Lower lobe of right lung (tissue), 2 donors: ENCODE measurements around the gene GNPDA1. TPM values are rescaled to one million over a fixed set of nuclear protein-coding genes. Genes with fewer than 3 reads are reported as not detected.

Experiments used
- ATAC-seq, 2 donors: fragments of 200-7000 bp; cut with Tn5 transposase; one replicate each; pipeline ENCODE4 v1.9.1; 2020 to 2022; ENCODE audit warnings: mild to moderate bottlenecking in 2 of 2, moderate library complexity in 2 of 2
- DNase-seq: peaks from one replicate; pipeline ENCODE4 v3.0.0-alpha.2; 2020
- H3K27ac ChIP-seq: fragments of 200-600 bp; one replicate; pipeline ENCODE4 v1.8.0; 2022
- H3K27me3 ChIP-seq: fragments of 200-600 bp; one replicate; pipeline ENCODE4 v1.8.0; 2022; ENCODE audit warnings: low read depth
- H3K36me3 ChIP-seq: fragments of 200-600 bp; one replicate; pipeline ENCODE4 v1.8.0; 2022; ENCODE audit warnings: mild to moderate bottlenecking
- H3K4me1 ChIP-seq: fragments of 200-600 bp; one replicate; pipeline ENCODE4 v1.8.0; 2022
- H3K4me3 ChIP-seq: fragments of 200-600 bp; one replicate; pipeline ENCODE4 v1.8.0; 2022; ENCODE audit warnings: mild to moderate bottlenecking
- H3K9me3 ChIP-seq: fragments of 200-600 bp; one replicate; pipeline ENCODE4 v1.8.0; 2022
- CTCF ChIP-seq: fragments of 200-600 bp; IDR thresholded peaks from one replicate; pipeline ENCODE4 v1.8.0; 2022; ENCODE audit warnings: antibody characterized with exemption, mild to moderate bottlenecking
- intact Hi-C: fragments of 100-400 bp; cut with DNase I; formaldehyde crosslinking; loops from one replicate; pipeline ENCODE4 v1.11.0; 2022
- total RNA-seq: library from RNA; stranded (reverse); fragmentation: NEBNext Ultra II Directional; extraction: Animal tissue kit (Norgen Biotek cat#: 25700); gene quantifications from one replicate; pipeline ENCODE4 v1.2.1, GENCODE V29; 2021
- donor health status: DM: no; HTN: yes; CAD: no; lungs with severe emphysema.

GNPDA1 gene
- total RNA-seq, 1 donor from 2014 or later, result 38.3 TPM

DNA sequence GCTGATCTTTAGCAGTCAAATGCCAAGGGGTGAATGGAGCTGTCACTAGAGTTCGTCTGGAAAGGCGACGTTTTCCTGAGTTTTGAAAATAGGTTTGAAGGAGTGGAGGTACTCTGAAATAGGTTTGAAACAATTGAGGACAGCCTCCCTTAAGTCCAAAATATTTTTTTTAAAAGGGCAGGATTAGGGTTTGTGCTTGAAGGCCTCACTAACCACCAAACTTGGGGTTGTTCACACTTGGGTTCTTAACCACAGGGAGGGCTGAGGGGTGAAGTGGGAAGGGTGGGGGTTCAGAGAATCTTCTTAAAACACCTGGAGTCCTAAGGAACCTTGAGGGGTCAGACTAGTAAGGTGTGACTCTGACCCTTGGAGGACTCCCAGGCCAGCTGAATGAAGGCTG is 51.4 kb downstream of the GNPDA1 start:
- intact Hi-C loops, result no loop called here
- no peaks in the 10 kb centered on the region for H3K9me3 ChIP-seq
- H3K27ac ChIP-seq, result no peak overlapping the region
- H3K27me3 ChIP-seq, result no peaks in the 10 kb centered on the region
- no peak overlapping the region for H3K4me3 ChIP-seq
- no peak for TF ChIP-seq CTCF
- H3K4me1 ChIP-seq, result peaks cover 36% of the 10 kb centered on the region
- ATAC-seq (no peak), DNase-seq (no peak)
- H3K36me3 ChIP-seq, result no peaks in the 10 kb centered on the region

GRCh38 chr5:141960449-141961323 is 52.1 kb downstream of the GNPDA1 start:
- Histone ChIP-seq H3K27ac (peak overlapping the region; percentile 75), H3K36me3 (no peaks in the 10 kb centered on the region), H3K4me1 (peaks cover 36% of the 10 kb centered on the region), H3K27me3 (no peaks in the 10 kb centered on the region), H3K4me3 (no peak overlapping the region), H3K9me3 (no peaks in the 10 kb centered on the region)
- TF ChIP-seq CTCF, result peak; percentile 93
- ATAC-seq, result peak; percentile 85 to 90
- DNase-seq, result peak; percentile 89
- intact Hi-C loops, result no loop called here

- no peaks in the 10 kb centered on the region for H3K36me3 ChIP-seq
- ATAC-seq (peak in 1 of 2 donors; percentile 32), DNase-seq (no peak)
- no peak overlapping the region for H3K4me3 ChIP-seq
- no peaks in the 10 kb centered on the region for H3K9me3 ChIP-seq
- peak overlapping the region; percentile 75 for H3K27ac ChIP-seq
- intact Hi-C loops, result no loop called here
- H3K27me3 ChIP-seq, result no peaks in the 10 kb centered on the region
- TF ChIP-seq CTCF, result peak; percentile 32
- H3K4me1 ChIP-seq, result peaks cover 36% of the 10 kb centered on the region
Observed at GRCh38 chr5:141960018-141960417, 52.8 kb downstream of the GNPDA1 start.

DNA sequence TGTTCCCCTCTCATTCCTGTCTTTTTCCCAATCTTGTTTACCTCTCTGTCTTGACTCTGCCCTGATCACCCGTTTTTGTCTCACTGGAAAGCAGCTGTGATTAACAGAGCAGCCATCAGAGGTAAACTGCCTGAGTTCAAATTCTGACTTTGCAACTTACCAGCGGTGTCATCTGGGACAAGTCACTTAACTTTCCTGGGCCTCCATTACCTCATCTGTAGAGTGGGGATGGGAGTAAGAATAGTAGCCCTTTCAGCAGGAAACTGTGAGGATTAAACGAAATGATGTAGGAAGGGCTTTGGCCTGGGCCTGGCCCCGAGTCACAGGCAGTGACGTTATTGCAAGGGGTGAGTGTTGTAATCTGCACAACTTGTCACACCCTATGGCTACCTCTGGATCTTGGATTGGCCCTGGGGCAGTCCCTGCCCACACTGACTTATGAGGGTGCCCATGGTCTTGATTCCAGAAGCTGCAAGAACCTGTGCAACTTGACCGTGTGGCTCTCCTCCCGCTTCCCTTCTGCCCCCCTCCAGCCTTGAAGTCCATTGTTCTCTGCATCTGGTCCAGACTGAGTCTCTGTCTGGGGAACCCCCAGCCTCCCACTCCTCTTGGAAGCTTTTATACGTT is 54.2 kb downstream of the GNPDA1 start:
- ATAC-seq, result peak; percentile 31 to 44
- peak overlapping the region; percentile 48 for H3K4me3 ChIP-seq

DNA sequence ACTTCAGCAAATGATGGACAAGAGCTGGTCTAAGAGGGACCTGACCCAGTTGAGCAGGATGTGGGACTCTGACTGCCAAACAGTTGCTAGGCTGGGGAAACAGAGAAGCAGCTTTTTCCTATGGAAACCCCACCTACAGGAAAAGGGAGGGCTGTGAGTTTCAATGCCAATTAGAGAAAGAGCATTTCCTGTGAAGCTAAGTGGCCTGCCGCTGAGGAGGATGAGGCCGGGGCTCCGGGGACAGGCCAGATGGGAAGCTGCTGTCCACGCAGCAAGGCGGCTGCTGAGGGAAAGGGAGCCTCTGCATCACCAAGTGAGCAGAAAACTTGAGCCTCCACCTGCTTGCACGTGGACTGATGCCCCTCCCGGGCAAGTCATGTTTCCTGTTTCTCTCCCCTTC is 54.7 kb downstream of the GNPDA1 start, which contains the start of gene PCDH12:
PCDH12 (minus strand) TSS at position 90 of the 400 bp plus-strand sequence. CDS start 351 bp downstream, outside the sequence.
- Histone ChIP-seq H3K4me1 (peaks cover 36% of the 10 kb centered on the region), H3K27ac (peak within 1 kb of the TSS; percentile 75), H3K4me3 (peak within 1 kb of the TSS; percentile 48), H3K27me3 (no peaks in the 10 kb centered on the region), H3K36me3 (peaks cover 3% of the 10 kb centered on the region), H3K9me3 (no peaks in the 10 kb centered on the region)
- ATAC-seq (peak; percentile 22 to 52), DNase-seq (no peak)
- no peak for TF ChIP-seq CTCF
- intact Hi-C loops, result loop anchor here (10.0 kb wide), 1 partner anchor 263 kb away; no protein-coding TSS in a partner anchor

More for the DNA sequence above, 54.2 kb downstream of the GNPDA1 start:
- no peak for DNase-seq
- TF ChIP-seq CTCF, result no peak
- Histone ChIP-seq H3K27me3 (no peaks in the 10 kb centered on the region), H3K4me1 (peaks cover 36% of the 10 kb centered on the region), H3K27ac (peak overlapping the region; percentile 75), H3K36me3 (no peaks in the 10 kb centered on the region), H3K9me3 (no peaks in the 10 kb centered on the region)
- intact Hi-C loops, result loop anchor here (10.0 kb wide), 1 partner anchor 264 kb away; no protein-coding TSS in a partner anchor
